PC-9 (cell line): ENCODE results near the gene KRT1. TPM values are rescaled to one million over a fixed set of nuclear protein-coding genes. Genes with fewer than 3 reads are reported as not detected.

Experiments
- BruUV-seq: library from RNA; stranded (reverse); fragments of 400-500 nt; replicated peaks from 2 replicates; lab custom pipeline; 2021; lab: Mats Ljungman, UMichigan
- CTCF ChIA-PET: fragments of 300-600 bp; sonication (Branson Sonifier 250); formaldehyde crosslinking; loops from one replicate; lab custom pipeline; 2022; ENCODE audit warnings: antibody characterized with exemption; lab: Charles Lee
- POLR2A ChIA-PET: fragments of 300-600 bp; sonication (Branson Sonifier 250); formaldehyde crosslinking; loops from one replicate; lab custom pipeline; 2022; ENCODE audit warnings: antibody characterized with exemption; ENCODE audit not compliant: unreplicated experiment; lab: Charles Lee
- DNase-seq, 2 experiments: peaks; one replicate each; pipeline versions ENCODE4 v3.0.0 to v3.0.0-alpha.2; 2015 to 2022; ENCODE audit warnings: mixed read lengths in 1 of 2
- H2AFZ ChIP-seq: fragments of 200-600 bp; sonication (generic); 2 replicates; pipeline ENCODE4 v1.8.1; 2017; ENCODE audit warnings: antibody characterized with exemption
- H3F3A ChIP-seq: fragments of 200-600 bp; sonication (generic); 2 replicates; pipeline ENCODE4 v1.8.1; 2017; ENCODE audit warnings: antibody characterized with exemption, mild to moderate bottlenecking, low read depth; ENCODE audit not compliant: insufficient read depth
- H3K27ac ChIP-seq: fragments of 200-600 bp; sonication (generic); 2 replicates; pipeline ENCODE4 v1.6.1; 2016; ENCODE audit warnings: mixed run types
- H3K27me3 ChIP-seq: fragments of 200-600 bp; sonication (generic); 2 replicates; pipeline ENCODE4 v1.6.1; 2016; ENCODE audit warnings: low read depth, mixed run types; ENCODE audit not compliant: insufficient read depth
- H3K36me3 ChIP-seq: fragments of 200-600 bp; sonication (generic); 2 replicates; pipeline ENCODE4 v1.6.1; 2016; ENCODE audit warnings: low read depth, mixed run types
- H3K4me1 ChIP-seq: fragments of 200-600 bp; sonication (generic); replicated peaks from 2 replicates; pipeline ENCODE4 v1.6.1; 2016; ENCODE audit warnings: mixed run types; ENCODE audit not compliant: insufficient read depth
- H3K4me2 ChIP-seq: fragments of 200-600 bp; sonication (generic); 2 replicates; pipeline ENCODE4 v1.6.1; 2017; ENCODE audit warnings: mixed run types
- H3K4me3 ChIP-seq: fragments of 200-600 bp; sonication (generic); 2 replicates; pipeline ENCODE4 v1.6.1; 2016; ENCODE audit warnings: mixed run types
- H3K79me2 ChIP-seq: fragments of 200-600 bp; sonication (generic); 2 replicates; pipeline ENCODE4 v1.6.1; 2017; ENCODE audit warnings: low read depth, mixed run types
- H3K9me2 ChIP-seq: fragments of 200-600 bp; sonication (generic); 2 replicates; pipeline ENCODE4 v1.8.1; 2017; ENCODE audit warnings: mild to moderate bottlenecking; ENCODE audit not compliant: insufficient read depth
- H3K9me3 ChIP-seq: fragments of 200-600 bp; sonication (generic); 2 replicates; pipeline ENCODE4 v1.8.1; 2016; ENCODE audit warnings: low read depth; ENCODE audit not compliant: insufficient read depth
- H4K20me1 ChIP-seq: fragments of 200-600 bp; sonication (generic); 2 replicates; pipeline ENCODE4 v1.8.1; 2017; ENCODE audit not compliant: insufficient read depth
- EZH2 ChIP-seq: fragments of 200-600 bp; sonication (generic); IDR thresholded peaks from 2 replicates; pipeline ENCODE4 v1.8.0; 2017; ENCODE audit warnings: antibody characterized with exemption, low read depth
- intact Hi-C: fragments of 100-400 bp; cut with micrococcal nuclease; formaldehyde crosslinking; loops from one replicate; pipeline ENCODE4 v1.10.0; 2022; ENCODE audit not compliant: unreplicated experiment
- total RNA-seq: library from RNA; stranded (reverse); gene quantifications from 2 replicates; pipeline ENCODE4 v1.2.3, GENCODE V29; 2021
- TF ChIP-seq, protein P1 (sequence below): fragments of 200-600 bp; sonication (generic); conservative IDR thresholded peaks from 2 replicates; pipeline ENCODE4 v1.6.1; 2017; ENCODE audit warnings: mixed run types, antibody characterized with exemption, mild to moderate bottlenecking, moderate library complexity

KRT1 gene
- total RNA-seq, 1 experiment from 2014 or later, result not detected

DNA sequence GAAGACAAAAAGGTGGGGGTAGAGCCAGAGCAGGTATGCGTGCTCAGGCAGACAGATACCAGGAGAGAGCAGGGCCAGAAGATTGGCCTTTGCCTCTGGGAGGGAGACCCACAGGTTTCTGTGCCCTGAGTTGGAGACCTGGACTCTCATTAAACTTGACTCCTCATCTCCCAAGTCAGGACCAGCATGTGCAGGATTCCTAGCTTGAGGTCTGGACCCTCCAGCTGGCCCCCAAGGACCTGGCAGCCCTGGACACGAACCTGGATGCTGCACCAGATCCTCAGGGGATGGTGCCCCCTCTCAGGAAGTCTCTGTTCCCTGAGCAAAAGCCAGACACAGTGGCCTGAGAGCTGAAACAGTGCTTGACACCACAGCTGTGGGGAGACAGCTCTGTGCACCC, 51.4 kb downstream of the KRT1 start:
- intact Hi-C loops, result no loop called here
- Histone ChIP-seq H3K36me3 (no peaks in the 10 kb centered on the region), H3K4me2 (no peak overlapping the region), H3K27ac (no peak overlapping the region), H3K4me3 (no peak overlapping the region), H3K9me3 (no peaks in the 10 kb centered on the region), H3K79me2 (no peaks in the 10 kb centered on the region), H3F3A (no peaks in the 10 kb centered on the region), H4K20me1 (no peaks in the 10 kb centered on the region), H3K27me3 (no peaks in the 10 kb centered on the region), H2AFZ (no peak overlapping the region), H3K4me1 (no peaks in the 10 kb centered on the region; the same call in 1 of the 2 replicates), H3K9me2 (no peaks in the 10 kb centered on the region)
- DNase-seq, result no peak
- POLR2A ChIA-PET, result no interaction called here
- BruUV-seq, result no TSS peak
- CTCF ChIA-PET, result no interaction called here
- TF ChIP-seq, protein P1, sequence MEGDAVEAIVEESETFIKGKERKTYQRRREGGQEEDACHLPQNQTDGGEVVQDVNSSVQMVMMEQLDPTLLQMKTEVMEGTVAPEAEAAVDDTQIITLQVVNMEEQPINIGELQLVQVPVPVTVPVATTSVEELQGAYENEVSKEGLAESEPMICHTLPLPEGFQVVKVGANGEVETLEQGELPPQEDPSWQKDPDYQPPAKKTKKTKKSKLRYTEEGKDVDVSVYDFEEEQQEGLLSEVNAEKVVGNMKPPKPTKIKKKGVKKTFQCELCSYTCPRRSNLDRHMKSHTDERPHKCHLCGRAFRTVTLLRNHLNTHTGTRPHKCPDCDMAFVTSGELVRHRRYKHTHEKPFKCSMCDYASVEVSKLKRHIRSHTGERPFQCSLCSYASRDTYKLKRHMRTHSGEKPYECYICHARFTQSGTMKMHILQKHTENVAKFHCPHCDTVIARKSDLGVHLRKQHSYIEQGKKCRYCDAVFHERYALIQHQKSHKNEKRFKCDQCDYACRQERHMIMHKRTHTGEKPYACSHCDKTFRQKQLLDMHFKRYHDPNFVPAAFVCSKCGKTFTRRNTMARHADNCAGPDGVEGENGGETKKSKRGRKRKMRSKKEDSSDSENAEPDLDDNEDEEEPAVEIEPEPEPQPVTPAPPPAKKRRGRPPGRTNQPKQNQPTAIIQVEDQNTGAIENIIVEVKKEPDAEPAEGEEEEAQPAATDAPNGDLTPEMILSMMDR, result no peak
- TF ChIP-seq EZH2, result no peak

DNA sequence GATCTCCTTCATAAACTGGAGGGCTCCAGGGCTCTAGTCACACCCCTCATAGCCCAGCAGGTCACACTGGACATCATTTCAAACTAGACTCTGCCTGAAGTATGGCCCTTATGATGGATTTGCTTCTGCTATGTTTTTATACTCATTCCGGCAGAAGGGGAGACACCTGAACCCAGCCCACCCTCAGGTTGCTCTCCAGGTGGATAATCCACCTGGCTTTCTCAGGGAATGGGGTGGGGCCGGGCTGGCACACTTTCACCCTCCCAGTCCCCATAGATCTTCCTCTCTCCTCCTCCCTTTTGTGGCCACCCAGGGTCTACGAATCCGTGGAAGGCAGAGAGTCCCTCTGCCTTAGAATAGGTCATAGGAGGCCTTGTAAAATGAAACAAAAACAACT, 52.1 kb downstream of the KRT1 start:
- intact Hi-C loops, result no loop called here
- TF ChIP-seq EZH2, result no peak
- TF ChIP-seq, protein P1, result no peak
- H3K27me3 ChIP-seq, result no peaks in the 10 kb centered on the region
- no peaks in the 10 kb centered on the region; the same call in 1 of the 2 replicates for H3K4me1 ChIP-seq
- no peak for DNase-seq
- H4K20me1 ChIP-seq, result no peaks in the 10 kb centered on the region
- BruUV-seq, result no TSS peak
- ChIA-PET POLR2A (no interaction called here), CTCF (no interaction called here)
- H3K9me3 ChIP-seq, result no peaks in the 10 kb centered on the region
- H3K4me3 ChIP-seq, result no peak overlapping the region
- H3F3A ChIP-seq, result no peaks in the 10 kb centered on the region
- no peaks in the 10 kb centered on the region for H3K9me2 ChIP-seq
- no peak overlapping the region for H3K27ac ChIP-seq
- no peak overlapping the region for H2AFZ ChIP-seq
- no peaks in the 10 kb centered on the region for H3K79me2 ChIP-seq
- H3K36me3 ChIP-seq, result no peaks in the 10 kb centered on the region
- H3K4me2 ChIP-seq, result no peak overlapping the region

DNA sequence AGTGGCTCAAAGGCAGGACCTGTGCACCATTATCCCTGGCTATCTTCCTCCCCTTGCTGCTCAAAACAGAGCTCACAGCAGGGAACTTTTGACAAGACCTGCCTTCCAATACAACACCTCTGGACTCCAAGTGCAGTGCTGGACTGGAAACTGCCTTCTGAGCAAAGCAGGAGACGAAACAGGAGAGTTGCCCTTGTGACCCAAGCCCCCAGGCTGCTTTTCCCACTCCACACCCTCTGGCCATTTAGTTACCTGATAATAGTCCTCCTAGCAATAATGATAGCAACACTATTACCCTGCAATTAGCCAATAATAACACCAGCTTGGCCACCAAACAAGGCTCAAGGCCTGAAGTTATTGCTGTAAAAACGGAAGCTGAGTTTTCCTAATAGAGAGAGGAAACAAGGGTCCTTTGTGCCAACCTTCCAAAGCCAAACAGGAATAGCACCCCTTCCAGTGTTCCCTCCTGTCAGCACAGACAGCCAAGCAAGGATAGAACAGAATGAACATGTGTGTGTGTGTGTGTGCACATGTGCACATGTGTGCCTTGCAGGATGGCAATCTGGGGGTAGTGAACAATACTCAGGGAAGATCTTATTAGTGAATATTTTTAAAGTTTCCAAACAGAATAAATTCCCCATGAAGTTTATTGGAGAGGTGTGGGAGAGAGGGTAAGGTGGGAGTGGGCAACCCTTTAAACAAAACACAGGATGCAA, 52.7 kb downstream of the KRT1 start:
- no peak overlapping the region for H2AFZ ChIP-seq
- POLR2A ChIA-PET, result no interaction called here
- BruUV-seq, result no TSS peak

More for the DNA sequence above, 52.7 kb downstream of the KRT1 start:
- no peak overlapping the region for H3K27ac ChIP-seq
- no peaks in the 10 kb centered on the region for H3K27me3 ChIP-seq
- no peaks in the 10 kb centered on the region for H3F3A ChIP-seq
- no peak for TF ChIP-seq EZH2
- TF ChIP-seq, protein P1, result no peak
- intact Hi-C loops, result no loop called here
- H3K4me1 ChIP-seq, result no peaks in the 10 kb centered on the region; the same call in 1 of the 2 replicates
- H3K9me3 ChIP-seq, result no peaks in the 10 kb centered on the region
- no peaks in the 10 kb centered on the region for H3K9me2 ChIP-seq
- H3K4me2 ChIP-seq, result no peak overlapping the region
- no peak overlapping the region for H3K4me3 ChIP-seq
- H3K36me3 ChIP-seq, result no peaks in the 10 kb centered on the region
- CTCF ChIA-PET, result no interaction called here
- no peaks in the 10 kb centered on the region for H3K79me2 ChIP-seq
- no peak for DNase-seq
- no peaks in the 10 kb centered on the region for H4K20me1 ChIP-seq

Other genes with a start within 250 kb of the KRT1 start
- gene KRT75, start 246.0 kb downstream of the KRT1 start, total RNA-seq, result not detected in 2 replicates
- 0.98 and 1.1 TPM in 2 replicates for gene KRT6B, start 228.3 kb downstream of the KRT1 start, total RNA-seq
- gene KRT6C, start 206.6 kb downstream of the KRT1 start, total RNA-seq, result not detected in 2 replicates
- 55.9 and 87.5 TPM in 2 replicates for gene KRT6A, start 187.2 kb downstream of the KRT1 start, total RNA-seq
- gene KRT5, start 160.0 kb downstream of the KRT1 start, total RNA-seq, result 89.7 and 134 TPM in 2 replicates
- gene KRT71, start 127.3 kb downstream of the KRT1 start, total RNA-seq, result not detected in 2 replicates
- not detected in 2 replicates for gene KRT74, start 106.6 kb downstream of the KRT1 start, total RNA-seq
- not detected in 2 replicates for gene KRT72, start 78.9 kb downstream of the KRT1 start, total RNA-seq
- not detected in 2 replicates for gene KRT73, start 61.8 kb downstream of the KRT1 start, total RNA-seq
- not detected in 2 replicates for gene KRT2, start 28.2 kb downstream of the KRT1 start, total RNA-seq
- not detected in 2 replicates for gene KRT77, start 23.1 kb upstream of the KRT1 start, total RNA-seq
- gene KRT76, start 96.9 kb upstream of the KRT1 start, total RNA-seq, result not detected in 2 replicates
- gene KRT3, start 115.7 kb upstream of the KRT1 start, total RNA-seq, result 0.24 and 0.73 TPM in 2 replicates
- gene KRT4, start 133.7 kb upstream of the KRT1 start, total RNA-seq, result 3.0 and 5.3 TPM in 2 replicates
- gene KRT79, start 153.9 kb upstream of the KRT1 start, total RNA-seq, result 0.28 TPM in 1 of 2 replicates, not detected in the other
- gene KRT78, start 168.6 kb upstream of the KRT1 start, total RNA-seq, result 1.5 and 1.7 TPM in 2 replicates
- gene KRT8, start 224.7 kb upstream of the KRT1 start, total RNA-seq, result 2,689 and 2,962 TPM in 2 replicates